IPS-18a (cell line): ENCODE data around the gene RPL34.

Experiments used
- H3K27ac ChIP-seq: one replicate; pipeline ENCODE4 v1.5.1; 2013; ENCODE audit warnings: low read length
- H3K27me3 ChIP-seq: one replicate; pipeline ENCODE4 v1.6.1; 2013; ENCODE audit warnings: mild to moderate bottlenecking, low read length; ENCODE audit not compliant: control insufficient read depth, insufficient read depth
- H3K36me3 ChIP-seq: one replicate; pipeline ENCODE4 v1.6.1; 2013; ENCODE audit warnings: low read depth, low read length; ENCODE audit not compliant: control insufficient read depth
- H3K4me1 ChIP-seq: one replicate; pipeline ENCODE4 v1.6.1; 2013; ENCODE audit warnings: low read depth, low read length; ENCODE audit not compliant: control insufficient read depth
- H3K4me3 ChIP-seq: one replicate; pipeline ENCODE4 v1.5.1; 2013; ENCODE audit warnings: low read length
- H3K9ac ChIP-seq: one replicate; pipeline ENCODE4 v1.6.1; 2013; ENCODE audit warnings: mild to moderate bottlenecking, low read length, moderate library complexity
- H3K9me3 ChIP-seq: one replicate; pipeline ENCODE4 v1.6.1; 2013; ENCODE audit warnings: low read depth, low read length; ENCODE audit not compliant: control insufficient read depth

The RPL34 gene

DNA sequence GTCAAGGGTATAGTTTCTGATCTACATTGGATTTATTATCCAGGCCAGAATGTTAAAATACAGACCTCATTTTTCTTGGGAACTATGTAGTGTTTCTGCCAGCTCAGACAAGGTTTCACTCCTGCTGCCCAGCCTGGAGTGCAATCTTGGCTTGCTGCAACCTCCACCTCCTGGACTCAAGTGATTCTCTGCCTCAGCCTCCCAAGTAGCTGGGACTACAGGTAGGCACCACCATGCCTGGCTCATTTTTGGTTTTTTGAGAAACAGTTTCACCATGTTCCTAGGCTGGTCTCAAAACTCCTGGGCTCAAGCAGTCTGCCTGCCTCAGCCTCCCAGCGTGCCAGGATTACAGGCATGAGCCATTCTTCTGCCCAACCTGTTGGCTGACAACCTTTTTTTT, 5.7 kb downstream of the RPL34 start:
- Histone ChIP-seq H3K9ac (no peak overlapping the region), H3K4me3 (no peak overlapping the region), H3K27me3 (no peaks in the 10 kb centered on the region), H3K27ac (no peak overlapping the region), H3K36me3 (peaks cover 91% of the 10 kb centered on the region), H3K4me1 (no peaks in the 10 kb centered on the region), H3K9me3 (no peaks in the 10 kb centered on the region)

DNA sequence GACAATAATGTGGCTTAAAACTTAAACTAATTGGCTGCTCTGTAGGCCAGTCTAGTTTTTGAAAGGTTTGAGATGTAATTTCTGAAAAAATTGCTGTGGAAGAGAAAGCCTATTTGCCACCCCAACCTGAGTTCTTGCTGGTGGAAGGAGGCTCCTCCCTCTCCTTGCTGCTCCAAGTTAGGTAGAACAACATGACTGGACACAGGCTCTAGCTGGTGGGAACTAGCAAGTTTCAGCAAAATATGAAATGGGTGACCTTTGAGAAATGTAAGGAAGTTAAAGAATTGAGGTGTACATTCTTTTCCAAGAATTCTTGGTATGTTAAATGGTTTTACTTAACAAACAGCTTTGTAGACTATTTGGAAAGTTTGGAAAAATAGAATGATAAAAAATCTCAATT, 8.0 kb downstream of the RPL34 start:
- H3K36me3 ChIP-seq = peaks cover 93% of the 10 kb centered on the region
- no peak overlapping the region for H3K4me3 ChIP-seq
- no peaks in the 10 kb centered on the region for H3K4me1 ChIP-seq
- H3K9ac ChIP-seq = no peak overlapping the region
- H3K27ac ChIP-seq = no peak overlapping the region
- H3K27me3 ChIP-seq = no peaks in the 10 kb centered on the region
- no peaks in the 10 kb centered on the region for H3K9me3 ChIP-seq

GRCh38 chr4:108635070-108635655, 14.8 kb downstream of the RPL34 start:
- H3K4me3 ChIP-seq = no peak overlapping the region
- H3K27me3 ChIP-seq = no peaks in the 10 kb centered on the region
- no peaks in the 10 kb centered on the region for H3K9me3 ChIP-seq
- H3K36me3 ChIP-seq = peaks cover 46% of the 10 kb centered on the region
- H3K9ac ChIP-seq = no peak overlapping the region
- H3K27ac ChIP-seq = no peak overlapping the region
- no peaks in the 10 kb centered on the region for H3K4me1 ChIP-seq

GRCh38 chr4:108636246-108636645, 15.9 kb downstream of the RPL34 start:
- Histone ChIP-seq H3K36me3 (peaks cover 39% of the 10 kb centered on the region), H3K4me3 (no peak overlapping the region), H3K4me1 (no peaks in the 10 kb centered on the region), H3K27ac (no peak overlapping the region), H3K9ac (no peak overlapping the region), H3K27me3 (no peaks in the 10 kb centered on the region), H3K9me3 (no peaks in the 10 kb centered on the region)

DNA sequence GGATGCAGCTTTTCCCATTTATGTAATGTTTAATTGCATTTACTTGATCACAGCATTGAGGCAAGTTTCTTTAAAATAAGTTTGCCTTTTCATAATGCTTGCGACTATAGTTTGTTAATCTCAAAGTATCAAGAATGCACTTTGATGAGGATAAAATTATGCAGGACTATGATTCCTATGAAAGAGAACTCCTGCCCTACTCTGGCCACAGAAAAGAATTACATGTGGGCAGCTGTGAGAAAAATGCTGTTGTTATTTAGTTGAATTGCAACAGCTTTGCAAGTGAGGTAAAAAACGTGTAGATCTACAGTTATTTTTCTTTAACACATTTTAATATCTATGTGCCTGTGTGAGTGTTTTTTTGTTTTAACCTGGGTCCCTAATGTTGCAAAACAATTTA, 17.5 kb downstream of the RPL34 start:
- Histone ChIP-seq H3K27ac (no peak overlapping the region), H3K4me3 (no peak overlapping the region), H3K27me3 (no peaks in the 10 kb centered on the region), H3K9ac (no peak overlapping the region), H3K36me3 (peaks cover 23% of the 10 kb centered on the region), H3K9me3 (no peaks in the 10 kb centered on the region), H3K4me1 (no peaks in the 10 kb centered on the region)

GRCh38 chr4:108644237-108644636, 23.9 kb downstream of the RPL34 start:
- H3K9me3 ChIP-seq = no peaks in the 10 kb centered on the region
- H3K27ac ChIP-seq = no peak overlapping the region
- H3K9ac ChIP-seq = no peak overlapping the region
- no peaks in the 10 kb centered on the region for H3K4me1 ChIP-seq
- H3K4me3 ChIP-seq = no peak overlapping the region
- no peaks in the 10 kb centered on the region for H3K36me3 ChIP-seq
- no peaks in the 10 kb centered on the region for H3K27me3 ChIP-seq

DNA sequence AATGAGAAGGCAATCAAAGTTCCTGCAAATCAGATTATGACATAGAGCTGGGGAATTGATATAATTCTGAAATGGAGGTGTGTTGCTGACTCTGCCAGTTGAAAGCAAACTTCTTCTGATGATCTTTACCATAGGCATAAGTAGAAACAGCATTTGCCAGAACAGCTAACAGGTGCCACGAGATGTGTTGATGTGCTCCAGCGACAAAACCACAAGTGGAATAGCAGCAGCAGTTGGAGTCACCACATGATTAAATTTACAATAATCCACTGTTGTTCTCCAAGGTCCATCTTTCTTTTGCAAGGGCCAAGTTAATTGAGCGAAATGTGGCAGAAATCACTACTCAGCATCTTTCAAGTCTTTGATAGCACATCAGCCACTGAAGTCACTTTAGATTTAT, 26.3 kb downstream of the RPL34 start:
- Histone ChIP-seq H3K27ac (no peak overlapping the region), H3K4me1 (no peaks in the 10 kb centered on the region), H3K27me3 (no peaks in the 10 kb centered on the region), H3K9ac (no peak overlapping the region), H3K9me3 (no peaks in the 10 kb centered on the region), H3K4me3 (no peak overlapping the region), H3K36me3 (no peaks in the 10 kb centered on the region)

- peak overlapping the region; percentile 98 for H3K4me3 ChIP-seq
- H3K36me3 ChIP-seq = no peaks in the 10 kb centered on the region
- peak overlapping the region; percentile 90 for H3K9ac ChIP-seq
- H3K27ac ChIP-seq = no peak overlapping the region
- no peaks in the 10 kb centered on the region for H3K4me1 ChIP-seq
- no peaks in the 10 kb centered on the region for H3K27me3 ChIP-seq
- H3K9me3 ChIP-seq = no peaks in the 10 kb centered on the region
Measured at GRCh38 chr4:108649863-108650211, 29.5 kb downstream of the RPL34 start.

DNA sequence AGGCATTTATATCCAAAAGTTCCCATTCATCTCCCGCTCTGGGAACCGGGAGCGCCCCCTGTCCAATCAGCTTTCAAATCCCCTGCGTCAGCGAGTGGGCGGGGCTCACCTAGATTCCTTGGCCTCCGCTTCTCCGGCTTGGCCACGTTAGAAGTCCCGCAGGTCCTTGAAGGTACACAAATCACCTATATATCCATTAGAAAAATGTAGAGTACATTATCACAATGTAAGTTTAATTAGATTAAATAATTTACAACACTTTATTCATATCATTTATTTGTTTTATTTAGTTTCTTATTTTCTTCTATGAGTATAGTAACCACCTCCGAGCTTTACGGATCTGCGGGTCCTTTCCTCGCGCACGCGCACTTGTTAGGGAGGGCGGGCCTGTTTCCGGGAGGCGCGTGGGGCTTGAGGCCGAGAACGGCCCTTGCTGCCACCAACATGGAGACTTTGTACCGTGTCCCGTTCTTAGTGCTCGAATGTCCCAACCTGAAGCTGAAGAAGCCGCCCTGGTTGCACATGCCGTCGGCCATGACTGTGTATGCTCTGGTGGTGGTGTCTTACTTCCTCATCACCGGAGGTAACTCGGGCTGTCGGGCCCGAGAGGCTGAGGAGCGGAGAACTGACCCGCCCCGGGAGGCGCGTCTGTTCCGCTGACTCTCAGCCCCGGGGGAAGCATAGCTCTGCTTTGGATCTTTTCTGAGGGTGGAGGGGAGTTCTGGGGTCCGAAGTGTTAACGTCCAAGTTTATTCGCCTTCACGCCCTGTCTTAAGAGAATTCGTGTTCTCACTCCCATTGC, 30.0 kb downstream of the RPL34 start, which contains the start of gene OSTC:
OSTC (plus strand) TSS at position 388 of the 802 bp plus-strand sequence; CDS start at position 445, 57 bp downstream.
- no peaks in the 10 kb centered on the region for H3K9me3 ChIP-seq

DNA sequence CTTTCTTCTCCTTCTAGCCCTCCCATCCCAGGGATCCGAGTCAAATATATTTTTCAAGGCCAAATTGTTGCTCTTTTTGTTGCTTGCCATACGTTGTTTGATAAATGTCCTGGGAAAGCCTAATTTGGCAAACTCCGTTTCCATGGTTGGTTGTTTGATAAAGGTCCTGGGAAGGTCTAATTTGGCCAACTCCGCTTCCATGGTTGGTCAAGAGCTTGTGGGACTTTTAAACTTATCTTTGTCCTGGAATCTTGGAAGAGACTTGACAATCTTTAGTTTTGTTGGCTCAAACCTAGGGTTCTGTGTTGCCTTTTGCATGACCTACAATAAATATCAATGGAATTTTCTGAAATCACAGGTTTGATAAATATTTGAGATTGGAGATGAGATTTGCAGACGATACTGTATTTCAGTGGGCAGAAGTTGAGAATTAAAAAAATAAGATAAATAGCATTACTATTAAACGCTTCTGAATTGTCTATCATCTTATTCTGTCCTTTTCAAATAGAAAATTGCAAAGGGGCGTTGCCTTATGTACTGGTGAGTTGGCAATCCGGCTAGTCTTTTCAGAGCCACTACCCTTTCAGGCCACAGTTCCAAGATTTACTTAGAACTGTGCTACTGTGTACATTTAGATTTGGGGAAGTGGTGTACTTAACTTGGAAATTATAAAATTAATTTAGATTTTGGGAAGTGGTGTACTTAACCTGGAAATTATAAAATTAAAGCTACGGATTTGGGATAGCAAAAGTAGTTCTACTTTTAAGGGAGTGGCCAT, 30.8 kb downstream of the RPL34 start:
- Histone ChIP-seq H3K27me3 (no peaks in the 10 kb centered on the region), H3K9ac (peak overlapping the region; percentile 90), H3K4me1 (no peaks in the 10 kb centered on the region), H3K36me3 (peaks cover 5% of the 10 kb centered on the region), H3K4me3 (peak overlapping the region; percentile 98), H3K27ac (peak overlapping the region; percentile 81), H3K9me3 (no peaks in the 10 kb centered on the region)

More for the DNA sequence above, 30.0 kb downstream of the RPL34 start, which contains the start of gene OSTC:
- H3K27me3 ChIP-seq = no peaks in the 10 kb centered on the region
- H3K9ac ChIP-seq = peak within 1 kb of the TSS; percentile 90
- peak within 1 kb of the TSS; percentile 81 for H3K27ac ChIP-seq
- no peaks in the 10 kb centered on the region for H3K36me3 ChIP-seq
- H3K4me1 ChIP-seq = no peaks in the 10 kb centered on the region
- peak within 1 kb of the TSS; percentile 98 for H3K4me3 ChIP-seq

DNA sequence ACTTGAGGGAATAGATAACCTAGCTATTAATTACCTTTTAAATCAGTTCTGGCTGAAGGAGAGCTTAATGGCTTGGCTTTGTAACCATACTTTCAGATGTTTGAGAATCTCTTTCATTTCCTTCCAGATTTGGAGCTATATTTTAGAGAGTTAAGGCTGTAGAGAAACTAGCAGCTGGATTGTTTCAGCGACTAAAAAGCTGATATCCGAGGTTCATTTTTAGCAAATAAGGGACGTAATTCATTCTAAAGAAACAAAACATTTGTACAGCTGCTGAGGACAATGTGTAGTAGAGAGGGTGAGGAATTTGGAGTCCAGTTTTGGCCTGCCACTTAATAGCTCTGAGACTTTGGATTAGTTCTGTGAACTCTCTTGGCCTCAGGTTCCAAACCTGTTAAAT, 42.3 kb downstream of the RPL34 start:
- H3K4me1 ChIP-seq = no peaks in the 10 kb centered on the region
- no peak overlapping the region for H3K9ac ChIP-seq
- no peaks in the 10 kb centered on the region for H3K27me3 ChIP-seq
- H3K27ac ChIP-seq = no peak overlapping the region
- peaks cover 40% of the 10 kb centered on the region for H3K36me3 ChIP-seq
- H3K9me3 ChIP-seq = no peaks in the 10 kb centered on the region
- H3K4me3 ChIP-seq = no peak overlapping the region
